HG03060 (cell line): ENCODE results near the gene PDZK1IP1.

Experiments
- ATAC-seq: cut with Tn5 transposase; IDR thresholded peaks from one replicate; pipeline ENCODE4 v1.9.1; 2021; ENCODE audit warnings: low read depth, moderate number of reproducible peaks; ENCODE audit not compliant: unreplicated experiment

The PDZK1IP1 gene

GRCh38 chr1:47189844-47190508 is at the start of gene PDZK1IP1:
PDZK1IP1 (minus strand) TSS chr1:47190036; CDS start chr1:47189932, 104 bp downstream.
- ATAC-seq: no peak

- ATAC-seq: no peak
These were observed 49.2 kb upstream of the PDZK1IP1 start for GRCh38 chr1:47238935-47239592.

GRCh38 chr1:47235806-47236205 is 46.0 kb upstream of the PDZK1IP1 start:
- ATAC-seq: no peak

GRCh38 chr1:47235241-47235681 is 45.4 kb upstream of the PDZK1IP1 start:
- ATAC-seq: no peak

- no peak for ATAC-seq
These were observed 43.4 kb upstream of the PDZK1IP1 start for GRCh38 chr1:47233186-47233585.

- ATAC-seq: no peak
These were observed 42.5 kb upstream of the PDZK1IP1 start, which contains the start of gene TAL1 for GRCh38 chr1:47232187-47232874. TAL1 (minus strand) TSS chr1:47232225; CDS start chr1:47225888, 6,337 bp downstream.

GRCh38 chr1:47231301-47232186 is 41.7 kb upstream of the PDZK1IP1 start:
- ATAC-seq: no peak

- no peak for ATAC-seq
These were observed 41.0 kb upstream of the PDZK1IP1 start for GRCh38 chr1:47230692-47231300.

GRCh38 chr1:47229886-47230691 is 40.3 kb upstream of the PDZK1IP1 start:
- ATAC-seq: no peak

- ATAC-seq: no peak
These were observed 39.4 kb upstream of the PDZK1IP1 start for GRCh38 chr1:47229031-47229885.

- ATAC-seq: no peak
These were observed 38.8 kb upstream of the PDZK1IP1 start for GRCh38 chr1:47228644-47229030.

- no peak for ATAC-seq
These were observed 37.8 kb upstream of the PDZK1IP1 start for GRCh38 chr1:47227341-47228232.

- ATAC-seq: no peak
These were observed 37.0 kb upstream of the PDZK1IP1 start for GRCh38 chr1:47226839-47227215.

GRCh38 chr1:47226121-47226838 is 36.4 kb upstream of the PDZK1IP1 start:
- ATAC-seq: no peak

GRCh38 chr1:47225430-47226100 is 35.7 kb upstream of the PDZK1IP1 start:
- ATAC-seq: no peak

GRCh38 chr1:47224676-47225399 is 35.0 kb upstream of the PDZK1IP1 start:
- no peak for ATAC-seq
